OCI-LY7 (cell line): ENCODE data around the gene LRP1B. TPM values are rescaled to one million over a fixed set of nuclear protein-coding genes. Genes with fewer than 3 reads are reported as not detected.

Experiments used
- BruUV-seq: library from RNA; stranded (reverse); fragments of 400-500 nt; replicated peaks from 2 replicates; lab custom pipeline; 2021; lab: Mats Ljungman, UMichigan
- CTCF ChIA-PET: fragments of 300-600 bp; sonication (Branson Sonifier 250); formaldehyde crosslinking; loops from one replicate; lab custom pipeline; 2022; ENCODE audit warnings: antibody characterized with exemption; ENCODE audit not compliant: unreplicated experiment; lab: Charles Lee
- POLR2A ChIA-PET: fragments of 300-600 bp; sonication (Branson Sonifier 250); formaldehyde crosslinking; loops from one replicate; lab custom pipeline; 2022; ENCODE audit warnings: antibody characterized with exemption; lab: Charles Lee
- DNase-seq: peaks from one replicate; pipeline ENCODE4 v3.0.0-alpha.2; 2015; ENCODE audit warnings: low spot score
- H2AFZ ChIP-seq: fragments of 200-600 bp; sonication (generic), shearing (Covaris generic); 2 replicates; pipeline ENCODE4 v1.6.1; 2014; ENCODE audit warnings: mild to moderate bottlenecking, antibody characterized with exemption, low read length, moderate library complexity
- H3K27ac ChIP-seq: fragments of 200-600 bp; sonication (generic); 2 replicates; pipeline ENCODE4 v1.5.1; 2014; ENCODE audit warnings: mixed run types, low read depth, mild to moderate bottlenecking, moderate library complexity, low read length, inconsistent platforms; ENCODE audit not compliant: poor library complexity, severe bottlenecking
- H3K36me3 ChIP-seq: fragments of 200-600 bp; sonication (generic); 2 replicates; pipeline ENCODE4 v1.6.1; 2014; ENCODE audit warnings: mild to moderate bottlenecking, antibody characterized with exemption, low read length, moderate library complexity, mixed read lengths; ENCODE audit not compliant: insufficient read depth
- H3K4me1 ChIP-seq: fragments of 200-600 bp; sonication (generic); 2 replicates; pipeline ENCODE4 v1.5.1; 2014; ENCODE audit warnings: mild to moderate bottlenecking, low read length; ENCODE audit not compliant: insufficient read depth, poor library complexity, severe bottlenecking
- H3K4me2 ChIP-seq: fragments of 200-600 bp; sonication (generic); 2 replicates; pipeline ENCODE4 v1.6.1; 2014; ENCODE audit warnings: mild to moderate bottlenecking, low read length
- H3K4me3 ChIP-seq: fragments of 200-600 bp; sonication (generic); 2 replicates; pipeline ENCODE4 v1.5.1; 2014; ENCODE audit warnings: mild to moderate bottlenecking, low read depth, low read length; ENCODE audit not compliant: poor library complexity, severe bottlenecking
- H3K79me2 ChIP-seq: fragments of 200-600 bp; sonication (generic); 2 replicates; pipeline ENCODE4 v1.6.1; 2016; ENCODE audit warnings: low read depth, mild to moderate bottlenecking, low read length, moderate library complexity, mixed read lengths; ENCODE audit not compliant: insufficient read depth
- H3K9me2 ChIP-seq: fragments of 200-600 bp; sonication (generic); 2 replicates; pipeline ENCODE4 v1.6.1; 2016; ENCODE audit warnings: mild to moderate bottlenecking, low read length, mixed read lengths; ENCODE audit not compliant: insufficient read depth
- H3K9me3 ChIP-seq: fragments of 200-600 bp; sonication (generic); 2 replicates; pipeline ENCODE4 v1.6.1; 2014; ENCODE audit warnings: mild to moderate bottlenecking, mixed run types, low read length, mixed read lengths
- H4K20me1 ChIP-seq: fragments of 200-600 bp; sonication (generic); 2 replicates; pipeline ENCODE4 v1.6.1; 2014; ENCODE audit warnings: mild to moderate bottlenecking, antibody characterized with exemption, low read length, moderate library complexity, mixed read lengths; ENCODE audit not compliant: insufficient read depth
- EZH2phosphoT487 ChIP-seq: fragments of 200-600 bp; sonication (generic); IDR thresholded peaks from 2 replicates; pipeline ENCODE4 v1.6.1; 2018; ENCODE audit warnings: low read depth, borderline replicate concordance, mild to moderate bottlenecking, mixed run types, antibody characterized with exemption, low read length, moderate library complexity, mixed read lengths
- intact Hi-C: fragments of 100-400 bp; cut with micrococcal nuclease; formaldehyde crosslinking; loops from one replicate; pipeline ENCODE4 v1.10.0; 2022; ENCODE audit not compliant: unreplicated experiment
- total RNA-seq, 2 experiments: library from RNA; depleted of rRNA in 1 of 2; stranded (reverse); fragments of >200 nt in 1 of 2; shearing (Covaris generic) in 1 of 2; gene quantifications; 2 replicates each; pipeline ENCODE4 v1.2.3, GENCODE V29; 2014 to 2022
- TF ChIP-seq, protein P1 (sequence below): fragments of 200-600 bp; sonication (generic); conservative IDR thresholded peaks from 2 replicates; pipeline ENCODE4 v1.5.1; 2014; ENCODE audit warnings: mild to moderate bottlenecking, antibody characterized with exemption, low read length, moderate library complexity, mixed read lengths

Gene LRP1B
- total RNA-seq, 2 experiments from 2014 or later, result not detected

DNA sequence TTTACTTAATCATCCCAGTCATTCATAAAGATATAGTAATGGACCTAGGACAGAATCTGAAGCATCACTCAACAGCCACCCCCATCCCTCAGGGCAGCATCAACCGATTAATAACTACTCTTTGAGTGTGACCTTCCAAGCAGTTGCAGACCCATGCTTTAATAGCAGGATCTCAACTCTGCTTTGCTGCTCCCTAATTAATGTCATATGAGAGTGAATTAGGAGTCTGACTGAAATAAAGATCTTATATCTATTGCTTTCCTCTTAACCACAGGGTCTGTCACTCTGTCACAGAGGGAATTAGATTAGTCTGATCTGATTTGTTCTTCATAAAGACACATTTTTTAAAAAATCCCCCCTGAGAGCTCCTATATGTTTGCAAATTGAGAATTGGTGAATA, 46.1 kb upstream of the LRP1B start:
- H3K4me2 ChIP-seq, result no peak overlapping the region
- intact Hi-C loops, result no loop called here
- DNase-seq, result no peak
- no peaks in the 10 kb centered on the region for H3K79me2 ChIP-seq
- H3K4me1 ChIP-seq, result no peaks in the 10 kb centered on the region
- no TSS peak for BruUV-seq
- no peaks in the 10 kb centered on the region for H4K20me1 ChIP-seq
- POLR2A ChIA-PET, result no interaction called here
- no peaks in the 10 kb centered on the region for H3K9me2 ChIP-seq
- no peak overlapping the region for H2AFZ ChIP-seq
- no peaks in the 10 kb centered on the region for H3K36me3 ChIP-seq
- no peak overlapping the region for H3K27ac ChIP-seq
- H3K4me3 ChIP-seq, result no peak overlapping the region
- TF ChIP-seq, protein P1, sequence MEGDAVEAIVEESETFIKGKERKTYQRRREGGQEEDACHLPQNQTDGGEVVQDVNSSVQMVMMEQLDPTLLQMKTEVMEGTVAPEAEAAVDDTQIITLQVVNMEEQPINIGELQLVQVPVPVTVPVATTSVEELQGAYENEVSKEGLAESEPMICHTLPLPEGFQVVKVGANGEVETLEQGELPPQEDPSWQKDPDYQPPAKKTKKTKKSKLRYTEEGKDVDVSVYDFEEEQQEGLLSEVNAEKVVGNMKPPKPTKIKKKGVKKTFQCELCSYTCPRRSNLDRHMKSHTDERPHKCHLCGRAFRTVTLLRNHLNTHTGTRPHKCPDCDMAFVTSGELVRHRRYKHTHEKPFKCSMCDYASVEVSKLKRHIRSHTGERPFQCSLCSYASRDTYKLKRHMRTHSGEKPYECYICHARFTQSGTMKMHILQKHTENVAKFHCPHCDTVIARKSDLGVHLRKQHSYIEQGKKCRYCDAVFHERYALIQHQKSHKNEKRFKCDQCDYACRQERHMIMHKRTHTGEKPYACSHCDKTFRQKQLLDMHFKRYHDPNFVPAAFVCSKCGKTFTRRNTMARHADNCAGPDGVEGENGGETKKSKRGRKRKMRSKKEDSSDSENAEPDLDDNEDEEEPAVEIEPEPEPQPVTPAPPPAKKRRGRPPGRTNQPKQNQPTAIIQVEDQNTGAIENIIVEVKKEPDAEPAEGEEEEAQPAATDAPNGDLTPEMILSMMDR, result no peak
- TF ChIP-seq EZH2phosphoT487, result no peak
- no peaks in the 10 kb centered on the region for H3K9me3 ChIP-seq
- CTCF ChIA-PET, result interaction anchor here (0.5 kb wide), 1 partner anchor 1067 kb away, joined by 3 read pairs; no protein-coding TSS in a partner anchor

DNA sequence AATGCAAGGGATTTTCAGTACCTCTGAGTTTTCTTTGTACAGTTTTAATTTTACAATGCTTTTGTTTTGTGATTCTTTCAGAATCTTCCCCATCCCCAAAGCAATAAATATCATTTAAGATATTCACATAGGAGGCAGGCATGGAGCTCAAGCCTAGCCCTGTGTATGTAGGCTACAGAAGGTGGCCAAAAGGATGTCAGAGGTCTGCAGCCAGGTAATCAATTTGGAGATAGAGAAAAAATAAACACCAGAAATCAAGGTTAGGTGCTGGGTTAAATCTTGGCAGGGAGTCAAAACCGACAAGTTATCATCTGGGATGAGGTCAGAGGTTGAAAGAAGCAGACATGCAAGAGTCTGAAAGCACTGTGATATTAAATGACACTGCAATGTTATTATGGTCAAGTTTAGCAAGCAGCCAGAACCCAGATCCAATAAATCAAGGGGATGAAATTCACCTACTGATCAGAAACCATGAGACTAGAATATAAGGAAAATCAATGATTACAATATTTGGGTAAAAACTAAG, 45.1 kb upstream of the LRP1B start:
- H4K20me1 ChIP-seq, result no peaks in the 10 kb centered on the region
- H3K9me2 ChIP-seq, result no peaks in the 10 kb centered on the region
- no peaks in the 10 kb centered on the region for H3K4me1 ChIP-seq
- H3K4me2 ChIP-seq, result no peak overlapping the region
- CTCF ChIA-PET, result no interaction called here
- no peak overlapping the region for H3K27ac ChIP-seq
- DNase-seq, result no peak
- no peaks in the 10 kb centered on the region for H3K36me3 ChIP-seq
- no peak overlapping the region for H2AFZ ChIP-seq
- no peaks in the 10 kb centered on the region for H3K79me2 ChIP-seq
- H3K9me3 ChIP-seq, result no peaks in the 10 kb centered on the region
- POLR2A ChIA-PET, result no interaction called here
- no peak for TF ChIP-seq EZH2phosphoT487
- TF ChIP-seq, protein P1, result no peak
- intact Hi-C loops, result no loop called here
- H3K4me3 ChIP-seq, result no peak overlapping the region
- no TSS peak for BruUV-seq

DNA sequence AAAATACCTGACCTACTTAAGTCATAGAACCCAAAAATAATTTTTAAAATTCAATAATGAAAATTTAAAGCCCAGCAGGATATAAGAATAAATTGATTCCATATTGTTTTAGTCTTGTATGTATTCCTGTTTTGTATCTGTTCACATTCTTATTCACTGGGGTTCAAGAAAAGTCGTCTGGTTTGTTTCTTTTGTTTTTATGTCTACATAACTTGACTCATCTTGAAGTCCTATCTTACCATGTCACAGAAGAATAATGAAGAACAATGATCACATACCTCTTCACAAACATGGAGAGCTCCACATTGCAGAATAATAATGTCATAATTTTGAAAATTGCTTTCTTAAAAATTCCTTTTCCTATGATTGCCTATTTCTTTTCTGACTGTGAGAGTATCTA, 43.4 kb upstream of the LRP1B start:
- BruUV-seq, result no TSS peak
- H2AFZ ChIP-seq, result no peak overlapping the region

More for the DNA sequence above, 43.4 kb upstream of the LRP1B start:
- intact Hi-C loops, result no loop called here
- CTCF ChIA-PET, result no interaction called here
- no peaks in the 10 kb centered on the region for H3K9me3 ChIP-seq
- no peaks in the 10 kb centered on the region for H4K20me1 ChIP-seq
- H3K4me1 ChIP-seq, result no peaks in the 10 kb centered on the region
- no peaks in the 10 kb centered on the region for H3K36me3 ChIP-seq
- POLR2A ChIA-PET, result no interaction called here
- no peaks in the 10 kb centered on the region for H3K79me2 ChIP-seq
- no peak overlapping the region for H3K27ac ChIP-seq
- H3K4me3 ChIP-seq, result no peak overlapping the region
- no peak overlapping the region for H3K4me2 ChIP-seq
- H3K9me2 ChIP-seq, result no peaks in the 10 kb centered on the region
- no peak for DNase-seq
- TF ChIP-seq, protein P1, result no peak
- no peak for TF ChIP-seq EZH2phosphoT487
